Common myeloid progenitor, CD34-positive (primary cell): ENCODE data around the gene LPCAT2.

Experiments
- CTCF ChIA-PET: fragments of 350-600 bp; sonication (Branson Sonifier 250); formaldehyde crosslinking; loops from one replicate; lab custom pipeline; 2021; ENCODE audit warnings: antibody characterized with exemption; lab: Charles Lee
- POLR2A ChIA-PET: fragments of 350-600 bp; sonication (Branson Sonifier 250); formaldehyde crosslinking; loops from one replicate; lab custom pipeline; 2021; ENCODE audit warnings: antibody characterized with exemption; lab: Charles Lee
- DNase-seq, 3 donors: peaks; one replicate each; pipeline versions ENCODE4 v3.0.0 to v3.0.0-alpha.2; 2013
- H3K27ac ChIP-seq, 2 experiments: 1 replicate in 1 of 2; 2 replicates in 1 of 2; pipeline ENCODE4 v1.7.0; 2013; ENCODE audit warnings: inconsistent platforms in 2 of 2, low read length in 2 of 2, mild to moderate bottlenecking in 2 of 2, low read depth in 1 of 2, moderate library complexity in 1 of 2; ENCODE audit not compliant: severe bottlenecking in 2 of 2, insufficient read depth in 1 of 2, poor library complexity in 1 of 2
- H3K27me3 ChIP-seq, 5 experiments: replicated peaks in 2 of 5; 1 replicate in 3 of 5; 2 replicates in 2 of 5; pipeline versions ENCODE4 v1.6.1 to v1.7.0; 2013; ENCODE audit warnings: low read length in 4 of 5, mild to moderate bottlenecking in 2 of 5, moderate library complexity in 2 of 5, inconsistent platforms in 1 of 5; ENCODE audit not compliant: insufficient read depth in 5 of 5, control insufficient read depth in 4 of 5
- H3K36me3 ChIP-seq, 4 experiments: 1 replicate in 2 of 4; 2 replicates in 2 of 4; pipeline versions ENCODE4 v1.6.1 to v1.7.0; 2013; ENCODE audit warnings: low read length in 3 of 4, control low read depth in 1 of 4, mild to moderate bottlenecking in 1 of 4; ENCODE audit not compliant: control insufficient read depth in 4 of 4, insufficient read depth in 4 of 4
- H3K4me1 ChIP-seq, 4 experiments: 1 replicate in 3 of 4; 2 replicates in 1 of 4; pipeline versions ENCODE4 v1.6.1 to v1.7.1; 2013; ENCODE audit warnings: low read length in 3 of 4, mild to moderate bottlenecking in 3 of 4, control low read depth in 1 of 4, inconsistent platforms in 1 of 4, moderate library complexity in 1 of 4; ENCODE audit not compliant: control insufficient read depth in 4 of 4, insufficient read depth in 4 of 4; ENCODE audit errors: control extremely low read depth in 1 of 4
- H3K4me3 ChIP-seq, 7 experiments: 1 replicate in 4 of 7; 2 replicates in 3 of 7; pipeline versions ENCODE4 v1.5.1 to v1.7.0; 2013; ENCODE audit warnings: mild to moderate bottlenecking in 7 of 7, low read length in 6 of 7, moderate library complexity in 6 of 7, inconsistent platforms in 2 of 7, low read depth in 2 of 7, control low read depth in 1 of 7; ENCODE audit not compliant: insufficient read depth in 4 of 7, control insufficient read depth in 1 of 7; ENCODE audit errors: extremely low read depth in 1 of 7
- H3K9me3 ChIP-seq, 5 experiments: 1 replicate in 4 of 5; 2 replicates in 1 of 5; pipeline versions ENCODE4 v1.6.1 to v1.7.1; 2013; ENCODE audit warnings: low read length in 4 of 5, mild to moderate bottlenecking in 2 of 5, inconsistent platforms in 1 of 5, low read depth in 1 of 5, moderate library complexity in 1 of 5; ENCODE audit not compliant: control insufficient read depth in 4 of 5, insufficient read depth in 2 of 5; ENCODE audit errors: control extremely low read depth in 1 of 5
- WGBS: methylation state at CpG from one replicate; pipeline ENCODE4 v1.1.5; 2013; ENCODE audit not compliant: insufficient coverage; 5-methylcytosine and 5-hydroxymethylcytosine counted together

The LPCAT2 gene

DNA sequence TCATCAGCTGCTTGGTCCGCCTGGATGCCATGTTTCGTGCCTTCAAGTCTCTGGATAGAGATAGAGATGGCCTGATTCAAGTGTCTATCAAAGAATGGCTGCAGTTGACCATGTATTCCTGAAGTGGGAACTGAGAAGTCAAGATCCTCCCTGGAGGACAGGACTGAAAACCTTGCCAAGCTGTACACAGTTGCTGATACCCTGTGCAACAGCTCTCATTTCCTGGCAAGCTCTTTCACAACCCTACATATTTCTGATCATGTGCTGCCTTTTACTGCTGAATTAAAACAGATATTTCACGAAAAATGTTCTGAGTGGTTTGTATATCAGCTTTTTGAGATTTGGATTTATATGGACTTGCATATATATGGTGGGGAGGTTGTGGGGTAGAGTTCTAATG lies 58.5 kb downstream of the LPCAT2 start:
- ChIA-PET CTCF (interaction anchor here (0.5 to 2.0 kb wide), 9 partner anchors 8 to 560 kb away, joined by 3 to 5 read pairs (median 4); no protein-coding TSS in a partner anchor), POLR2A (interaction anchor here (0.6 kb wide), 1 partner anchor 45 kb away, joined by 3 read pairs; no protein-coding TSS in a partner anchor)
- WGBS = 90% methylated on average over 3 of the region's 3 CpGs
- H3K9me3 ChIP-seq = no peaks in the 10 kb centered on the region
- no peak overlapping the region for H3K4me3 ChIP-seq
- H3K4me1 ChIP-seq = peaks cover 0 to 19% (median 4%) of the 10 kb centered on the region in 4 experiments
- H3K27ac ChIP-seq = no peak overlapping the region
- H3K36me3 ChIP-seq = peaks cover 0 to 21% (median 11%) of the 10 kb centered on the region in 4 experiments
- no peak for DNase-seq
- H3K27me3 ChIP-seq = no peaks in the 10 kb centered on the region

DNA sequence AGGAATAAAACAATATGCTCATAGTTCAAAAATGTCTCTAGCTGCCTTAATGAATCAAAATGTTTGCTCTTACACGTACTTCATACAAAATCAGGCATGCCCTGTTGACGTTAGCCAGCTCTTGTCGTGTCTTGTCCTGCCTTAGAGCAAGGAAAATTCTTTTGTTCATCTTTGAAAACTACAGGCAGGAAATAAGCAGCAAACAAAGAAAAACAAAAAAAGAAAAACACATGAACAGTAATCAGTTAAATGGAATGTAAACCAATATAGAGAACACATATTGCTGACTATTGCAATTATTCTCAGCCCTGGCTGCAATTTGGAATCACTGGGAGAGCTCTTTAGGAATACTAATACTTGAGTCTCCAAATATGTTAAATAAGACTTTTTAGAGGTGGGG lies 59.3 kb downstream of the LPCAT2 start:
- H3K36me3 ChIP-seq = peaks cover 0 to 17% (median 9%) of the 10 kb centered on the region in 4 experiments
- H3K9me3 ChIP-seq = no peaks in the 10 kb centered on the region
- no peak overlapping the region for H3K27ac ChIP-seq
- ChIA-PET CTCF (interaction anchor here (0.7 to 2.0 kb wide), 4 partner anchors 14 to 134 kb away, joined by 3 to 5 read pairs (median 4); no protein-coding TSS in a partner anchor), POLR2A (interaction anchor here (0.6 kb wide), 1 partner anchor 46 kb away, joined by 3 read pairs; no protein-coding TSS in a partner anchor)
- H3K4me3 ChIP-seq = no peak overlapping the region
- no peaks in the 10 kb centered on the region for H3K27me3 ChIP-seq
- no peak for DNase-seq
- 100% methylated on average over 1 of the region's 3 CpGs for WGBS
- peaks cover 0 to 25% (median 4%) of the 10 kb centered on the region in 4 experiments for H3K4me1 ChIP-seq

DNA sequence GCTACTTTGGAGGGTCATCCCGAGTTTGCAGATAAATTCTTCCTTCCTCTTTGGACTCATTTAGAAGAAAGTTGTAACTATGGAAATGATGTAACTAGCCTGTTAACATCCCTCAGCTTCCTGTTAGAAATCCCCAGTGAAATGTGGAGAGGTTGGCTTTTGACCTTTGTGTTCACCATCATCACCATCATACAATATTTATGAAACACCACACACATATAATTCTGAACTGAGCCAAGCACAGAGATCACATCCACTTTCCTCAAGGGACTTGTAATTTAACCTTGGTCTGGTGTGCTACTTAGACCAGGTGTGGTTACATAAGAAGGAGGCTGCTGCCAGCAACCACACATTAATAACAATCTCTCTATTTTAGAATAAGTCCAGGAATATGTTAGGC lies 60.2 kb downstream of the LPCAT2 start:
- DNase-seq = no peak
- Histone ChIP-seq H3K9me3 (no peaks in the 10 kb centered on the region), H3K4me1 (peaks cover 0 to 34% (median 6%) of the 10 kb centered on the region in 4 experiments), H3K4me3 (no peak overlapping the region), H3K27ac (no peak overlapping the region), H3K36me3 (peaks cover 0 to 15% (median 7%) of the 10 kb centered on the region in 4 experiments), H3K27me3 (no peaks in the 10 kb centered on the region)
- no CpG with 5 or more reads among the region's 1 CpG for WGBS
- POLR2A ChIA-PET = no interaction called here
- CTCF ChIA-PET = interaction anchor here (2.0 kb wide), 1 partner anchor 20 kb away, joined by 4 read pairs; no protein-coding TSS in a partner anchor

DNA sequence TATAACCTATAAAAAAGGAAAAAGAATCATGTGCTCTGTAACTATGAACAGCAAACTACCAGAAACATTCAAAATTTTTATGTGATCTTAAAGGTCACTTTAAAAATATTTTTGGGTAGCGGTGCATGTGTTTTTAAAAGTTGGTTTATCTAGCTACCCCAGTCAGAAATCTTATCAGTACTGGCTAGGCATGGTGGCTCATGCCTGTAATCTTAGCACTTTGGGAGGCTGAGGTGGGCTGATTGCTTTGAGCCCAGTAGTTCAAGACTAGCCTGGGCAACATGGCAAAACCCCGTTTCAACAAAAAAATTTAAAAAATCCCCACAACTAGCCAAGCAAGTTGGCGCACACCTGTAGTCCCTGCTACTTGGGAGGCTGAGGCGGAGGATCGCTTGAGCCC lies 61.3 kb downstream of the LPCAT2 start:
- DNase-seq = no peak
- H3K4me1 ChIP-seq = peaks cover 2 to 45% (median 14%) of the 10 kb centered on the region in 4 experiments
- WGBS = 67% methylated on average over 1 of the region's 5 CpGs
- ChIA-PET CTCF (no interaction called here), POLR2A (no interaction called here)
- H3K27ac ChIP-seq = no peak overlapping the region
- H3K9me3 ChIP-seq = no peaks in the 10 kb centered on the region
- H3K36me3 ChIP-seq = peaks cover 0 to 17% (median 9%) of the 10 kb centered on the region in 4 experiments
- H3K4me3 ChIP-seq = no peak overlapping the region
- H3K27me3 ChIP-seq = no peaks in the 10 kb centered on the region

DNA sequence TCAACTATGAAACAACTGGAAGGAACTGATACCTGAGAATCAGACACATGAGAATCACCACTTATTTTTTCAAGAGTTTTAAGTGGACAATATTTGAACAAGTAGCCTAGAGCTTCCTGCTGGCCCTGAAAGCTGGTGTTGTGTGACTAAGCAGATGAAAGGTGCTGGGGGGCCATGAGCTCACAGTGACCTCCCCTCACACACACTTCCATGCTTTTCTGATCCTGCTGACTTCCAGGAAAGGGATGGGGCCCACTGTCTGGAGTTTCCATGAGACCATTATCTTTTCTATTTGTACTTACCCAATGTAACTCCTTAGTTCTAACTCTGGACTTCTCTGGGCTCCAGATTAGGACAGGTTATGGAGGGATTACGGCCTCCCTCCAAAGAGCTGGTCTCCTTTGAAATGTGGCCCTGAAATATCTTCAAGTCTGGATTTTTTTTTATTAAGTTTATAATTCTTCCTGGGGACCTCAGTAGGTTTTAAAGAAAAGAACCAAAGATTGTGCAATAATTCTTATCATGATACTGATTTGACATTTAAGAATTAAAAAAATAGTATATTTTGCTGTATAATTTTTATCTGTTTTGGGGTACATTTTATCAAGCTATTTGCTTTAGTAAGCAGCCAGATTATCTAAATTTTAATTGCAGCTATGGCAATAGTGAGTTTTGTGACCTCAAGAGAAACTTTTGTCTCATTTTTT lies 62.5 kb downstream of the LPCAT2 start:
- WGBS = no CpG with 5 or more reads among the region's 1 CpG

DNA sequence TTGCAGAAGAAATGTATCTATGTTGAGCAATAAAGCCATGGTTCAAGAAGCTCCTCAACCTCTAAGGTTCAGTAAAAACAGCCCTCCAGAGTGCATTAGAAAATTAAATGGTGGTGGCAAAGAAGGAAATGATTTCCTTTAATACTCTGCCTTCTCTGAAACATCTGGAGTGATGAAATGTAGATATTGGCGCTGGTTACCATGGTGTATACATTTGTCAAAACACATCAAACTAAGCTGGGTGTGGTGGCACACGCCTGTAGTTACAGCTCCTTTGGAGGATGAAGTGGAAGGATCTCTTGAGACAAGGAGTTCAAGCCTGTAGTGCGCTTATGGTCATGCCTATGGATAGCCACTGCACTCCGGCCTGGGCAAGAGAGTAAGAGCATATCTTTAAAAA lies 63.6 kb downstream of the LPCAT2 start:
- no peak overlapping the region for H3K27ac ChIP-seq
- no peaks in the 10 kb centered on the region for H3K27me3 ChIP-seq
- ChIA-PET POLR2A (no interaction called here), CTCF (interaction anchor here (0.9 to 2.0 kb wide), 5 partner anchors 16 to 130 kb away, joined by 3 to 6 read pairs (median 4); no protein-coding TSS in a partner anchor)
- peaks cover 2 to 24% (median 6%) of the 10 kb centered on the region in 4 experiments for H3K36me3 ChIP-seq
- peaks cover 3 to 46% (median 16%) of the 10 kb centered on the region in 4 experiments for H3K4me1 ChIP-seq
- peak in 2 of 3 donors; percentile 39 to 55 for DNase-seq
- H3K4me3 ChIP-seq = no peak overlapping the region
- WGBS = 100% methylated on average over 1 of the region's 4 CpGs
- no peaks in the 10 kb centered on the region for H3K9me3 ChIP-seq

More for the DNA sequence above, 62.5 kb downstream of the LPCAT2 start:
- Histone ChIP-seq H3K4me3 (no peak overlapping the region), H3K27ac (no peak overlapping the region), H3K9me3 (no peaks in the 10 kb centered on the region), H3K4me1 (peaks cover 3 to 53% (median 18%) of the 10 kb centered on the region in 4 experiments), H3K36me3 (peaks cover 0 to 24% (median 9%) of the 10 kb centered on the region in 4 experiments), H3K27me3 (no peaks in the 10 kb centered on the region)
- ChIA-PET POLR2A (no interaction called here), CTCF (interaction anchor here (1.1 to 1.9 kb wide), 2 partner anchors 76 to 131 kb away, joined by 3 to 4 read pairs; no protein-coding TSS in a partner anchor)
- DNase-seq = no peak
